LoVo (cell line): ENCODE measurements around the gene PLA1A.
A peak's percentile ranks its signal among the peaks of the same experiment; 100 is the strongest.
"Not testable (repeated sequence)": the region's sequence is repeated elsewhere in the genome, so short reads cannot be mapped to it uniquely, and the experiment has no call there.

Source experiments
- DNase-seq: peaks from one replicate; pipeline ENCODE4 v3.0.0-alpha.2; 2016; ENCODE audit warnings: low spot score

The PLA1A gene

DNA sequence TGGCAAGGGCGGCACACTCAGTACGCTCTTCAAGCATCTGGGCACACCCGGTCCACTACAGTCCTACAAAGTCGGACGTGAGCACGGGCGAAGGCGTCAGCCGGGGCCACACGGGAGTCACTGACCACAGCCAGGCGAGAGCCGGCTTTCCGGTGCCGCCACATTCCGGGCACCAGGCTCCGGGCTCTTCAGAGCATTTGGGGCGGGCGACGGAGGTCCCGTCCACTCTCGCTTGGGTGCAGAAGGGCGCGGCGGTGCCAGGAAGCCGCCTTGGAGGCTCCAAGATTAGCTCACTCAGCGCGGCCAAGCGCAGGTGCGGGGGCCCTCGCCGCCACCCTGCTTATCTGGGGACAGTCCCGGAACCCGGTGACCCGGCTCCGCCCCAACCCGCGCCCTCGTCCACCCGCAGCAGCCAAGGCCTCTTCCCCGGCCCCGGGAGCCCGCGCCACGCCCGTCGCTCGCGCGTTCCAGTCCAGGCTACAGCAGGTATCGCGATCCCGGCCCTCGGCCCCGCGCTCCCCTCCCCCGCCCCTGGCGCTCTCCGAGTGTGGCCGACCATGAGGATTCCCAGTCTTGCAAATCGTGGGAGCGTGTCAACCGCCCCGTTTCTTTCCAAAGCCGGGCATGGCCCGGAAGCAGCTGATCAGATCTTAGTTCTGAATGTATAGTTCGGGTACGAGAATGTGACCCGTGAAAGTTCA is 18.2 kb upstream of the PLA1A start, which contains the start of gene ADPRH:
Gene ADPRH, plus strand, starts transcription at position 127 of the 701 bp plus-strand sequence. CDS start 2,678 bp downstream, outside the sequence.
- DNase-seq, result peak; percentile 68

DNA sequence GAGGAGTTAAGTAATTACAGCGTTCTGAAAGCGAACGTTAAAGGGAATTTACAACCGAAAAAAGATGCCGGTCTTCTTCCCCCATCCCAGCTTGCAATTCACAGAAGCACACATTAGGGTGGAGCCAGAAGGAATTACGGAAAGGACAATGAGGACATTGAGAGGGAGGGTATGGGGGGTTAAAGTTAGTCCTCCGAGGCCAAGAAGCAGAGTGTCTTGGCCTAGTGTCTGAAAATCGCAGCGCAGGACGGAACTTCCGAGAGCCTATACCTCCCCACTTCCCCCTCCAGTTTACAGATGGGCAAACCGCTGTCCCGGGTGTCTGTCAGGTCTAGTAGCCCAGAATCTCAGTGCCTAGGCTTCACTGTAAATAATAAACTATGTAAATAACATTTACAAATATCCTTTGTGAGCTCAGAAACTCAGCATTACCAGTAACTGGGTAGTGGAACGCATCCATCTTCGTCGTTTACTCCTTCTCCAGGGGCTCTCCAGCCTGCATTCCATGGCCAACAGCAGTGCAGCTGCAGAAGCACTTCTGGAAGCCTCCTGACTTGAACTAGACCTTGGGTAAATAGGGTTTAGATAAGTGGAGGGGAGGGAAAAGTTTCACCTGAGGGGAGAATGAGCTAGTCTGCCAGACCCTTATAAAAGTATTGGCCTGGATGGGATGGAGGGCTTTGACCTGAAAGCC is 17.5 kb upstream of the PLA1A start:
- DNase-seq, result no peak

DNA sequence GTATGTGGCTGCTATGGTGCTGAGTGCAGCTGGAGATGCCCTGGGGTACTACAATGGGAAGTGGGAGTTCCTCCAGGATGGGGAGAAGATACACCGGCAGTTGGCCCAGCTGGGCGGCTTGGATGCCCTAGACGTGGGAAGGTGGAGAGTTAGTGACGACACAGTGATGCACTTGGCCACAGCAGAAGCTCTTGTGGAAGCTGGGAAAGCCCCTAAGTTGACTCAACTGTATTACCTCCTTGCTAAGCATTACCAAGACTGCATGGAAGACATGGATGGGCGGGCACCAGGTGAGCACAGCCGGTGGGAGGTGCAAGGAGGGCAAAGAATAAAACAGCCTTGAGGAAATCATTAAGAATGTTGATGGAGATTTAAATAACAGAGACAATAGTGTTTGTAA is 15.5 kb upstream of the PLA1A start:
- DNase-seq, result no peak

DNA sequence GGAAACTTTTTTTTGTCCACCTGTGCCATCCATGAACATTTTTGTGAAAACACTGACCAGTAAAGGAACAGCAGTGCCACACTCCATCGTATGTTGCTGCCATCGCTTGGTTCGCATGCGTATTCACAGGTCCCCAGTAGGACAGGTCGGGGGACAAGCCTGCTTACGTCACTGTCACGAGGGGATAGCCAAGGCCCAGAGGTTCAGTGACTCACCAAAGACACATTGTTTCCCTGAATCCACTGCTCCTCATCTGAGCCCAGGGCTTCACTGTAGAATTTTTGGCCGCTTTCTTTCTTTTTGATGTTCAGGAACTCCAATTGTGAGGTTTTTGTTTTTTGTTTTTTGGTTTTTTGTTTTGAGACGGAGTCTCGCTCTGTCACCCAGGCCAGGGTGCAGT is 12.5 kb upstream of the PLA1A start:
- DNase-seq, result no peak

DNA sequence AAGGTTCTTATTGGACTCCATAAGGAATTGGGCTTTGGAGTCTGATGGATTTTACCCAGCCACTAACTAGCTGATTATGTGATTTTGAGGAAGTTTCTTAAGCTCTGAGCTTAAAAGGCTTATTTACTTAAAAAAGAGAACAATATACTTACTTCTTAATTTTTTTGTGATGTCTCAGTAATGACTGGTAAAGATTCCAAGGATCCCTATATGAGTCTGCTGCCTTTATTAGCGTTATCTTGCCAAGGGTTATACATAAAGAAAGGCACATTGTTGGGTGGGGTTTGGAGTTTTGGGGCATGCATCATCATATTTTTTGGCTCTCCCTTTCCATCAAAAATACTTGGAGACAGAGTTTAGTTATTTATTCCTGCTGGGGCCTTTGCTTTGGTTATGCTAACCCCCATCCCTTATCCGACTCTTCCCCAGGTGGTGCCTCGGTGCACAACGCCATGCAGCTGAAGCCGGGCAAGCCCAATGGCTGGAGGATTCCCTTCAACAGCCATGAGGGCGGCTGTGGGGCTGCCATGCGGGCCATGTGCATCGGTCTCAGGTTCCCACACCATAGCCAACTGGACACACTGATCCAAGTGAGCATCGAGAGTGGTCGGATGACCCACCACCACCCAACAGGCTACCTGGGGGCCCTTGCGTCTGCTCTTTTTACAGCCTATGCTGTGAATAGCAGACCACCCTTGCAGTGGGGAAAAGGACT is 11.7 kb upstream of the PLA1A start:
- no peak for DNase-seq

DNA sequence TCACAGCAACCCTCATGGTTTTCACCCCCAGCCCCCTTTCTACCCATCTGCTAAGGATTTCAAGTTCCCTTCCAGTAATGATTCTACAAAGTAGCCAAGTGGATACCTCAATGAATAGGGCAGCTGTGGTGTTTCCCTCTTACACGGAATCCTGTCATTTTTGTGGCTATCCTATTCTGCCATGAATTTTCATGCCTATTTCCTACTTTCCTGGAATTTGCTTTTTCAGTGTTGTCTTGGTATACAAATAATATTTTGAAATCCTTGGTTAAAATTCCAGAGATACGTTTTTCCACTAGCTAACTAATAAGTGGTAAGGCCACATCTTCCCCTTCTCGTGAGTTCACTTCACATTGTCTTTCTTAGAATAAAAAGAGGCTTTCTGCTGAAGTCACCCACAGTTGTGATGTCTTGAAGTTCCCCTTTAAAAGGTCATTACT is 10.9 kb upstream of the PLA1A start:
- no peak for DNase-seq

DNA sequence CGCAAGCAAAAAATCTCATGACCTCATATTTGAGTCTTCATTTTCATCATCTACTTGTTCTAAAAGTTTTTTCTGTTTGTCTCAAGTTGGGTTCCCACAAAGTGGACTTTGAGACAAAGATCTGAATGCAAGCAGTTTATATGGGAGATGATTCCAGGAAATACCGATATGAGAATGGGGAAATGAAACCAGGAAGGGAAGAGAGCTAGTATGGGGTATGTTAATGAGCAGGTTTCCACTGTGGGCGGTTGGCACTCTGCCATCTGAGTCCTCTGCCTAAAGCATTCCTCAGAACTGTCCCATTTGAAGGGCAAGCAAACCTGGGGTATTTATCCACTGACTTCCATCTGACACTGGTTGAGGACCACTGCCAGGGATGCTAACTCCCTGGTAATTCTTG is 9.6 kb upstream of the PLA1A start:
- DNase-seq, result peak; percentile 19

DNA sequence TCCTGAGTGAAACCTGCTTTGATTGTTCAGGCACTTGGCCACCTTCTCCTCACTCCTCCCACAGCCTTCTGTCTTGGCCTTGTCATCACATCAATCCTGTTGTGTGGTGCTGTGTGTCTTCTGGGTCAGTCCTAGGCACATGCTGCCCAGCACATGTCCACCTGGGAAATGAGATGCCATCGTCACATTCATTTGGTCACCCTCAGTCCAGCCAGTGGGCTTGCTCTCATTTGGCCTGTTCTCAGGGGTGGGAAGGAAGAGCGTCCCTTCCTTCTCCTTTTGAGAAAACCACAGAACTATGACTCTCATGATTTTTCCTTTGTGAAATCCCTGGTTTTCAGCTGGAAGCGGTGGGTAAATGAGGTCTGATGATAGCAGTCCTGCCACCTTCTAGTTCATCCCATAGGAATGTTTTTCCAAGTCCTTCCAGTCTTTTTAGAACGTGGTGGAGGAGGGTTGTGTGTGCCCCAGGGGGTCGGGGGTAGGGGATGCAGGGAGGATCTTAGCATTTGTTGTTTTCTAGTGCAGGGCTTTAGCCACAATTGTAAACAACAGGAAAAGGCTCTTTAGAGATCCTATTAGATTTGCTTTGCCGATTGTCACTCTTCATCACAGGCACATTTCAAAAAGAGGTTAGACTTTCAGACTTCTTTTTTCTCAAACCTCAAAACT is 8.4 kb upstream of the PLA1A start:
- DNase-seq, result no peak

DNA sequence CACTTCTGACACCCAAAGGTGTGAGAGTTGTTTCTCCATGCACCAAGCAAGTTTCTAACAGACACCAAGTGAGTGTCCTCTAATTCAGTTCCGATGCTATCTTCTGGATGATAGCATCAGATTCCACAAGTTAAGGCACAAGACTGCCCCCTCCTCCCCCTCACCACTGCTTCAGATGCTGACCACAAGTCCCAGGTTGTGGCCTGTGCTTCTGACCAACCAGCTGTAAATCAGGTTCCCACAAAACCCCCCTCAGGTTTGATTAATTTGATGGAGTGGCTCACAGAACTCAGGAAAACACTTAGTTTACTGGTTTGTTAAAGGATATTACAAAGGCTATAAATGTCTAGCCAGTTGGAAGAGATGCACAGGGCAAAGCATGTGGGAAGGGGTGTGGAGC is 7.0 kb upstream of the PLA1A start:
- DNase-seq, result no peak

DNA sequence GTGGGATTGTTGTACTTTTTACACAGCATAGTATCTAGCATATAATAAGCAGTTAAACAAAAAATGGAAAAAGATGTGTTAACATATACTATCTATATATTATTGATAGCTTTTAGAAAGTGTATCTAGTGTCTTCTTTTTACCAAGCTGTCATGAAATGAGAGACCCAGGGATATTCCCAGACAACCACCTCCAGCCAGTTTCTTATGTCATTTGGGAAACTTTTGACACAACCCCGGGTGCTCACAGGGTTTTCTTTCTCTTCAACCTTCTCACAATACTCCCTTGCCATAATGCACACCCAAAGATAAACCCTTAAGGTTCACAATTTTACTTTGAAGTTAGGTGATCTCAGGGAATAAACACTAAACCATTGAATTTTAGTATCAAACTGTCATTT is 4.8 kb upstream of the PLA1A start:
- no peak for DNase-seq

DNA sequence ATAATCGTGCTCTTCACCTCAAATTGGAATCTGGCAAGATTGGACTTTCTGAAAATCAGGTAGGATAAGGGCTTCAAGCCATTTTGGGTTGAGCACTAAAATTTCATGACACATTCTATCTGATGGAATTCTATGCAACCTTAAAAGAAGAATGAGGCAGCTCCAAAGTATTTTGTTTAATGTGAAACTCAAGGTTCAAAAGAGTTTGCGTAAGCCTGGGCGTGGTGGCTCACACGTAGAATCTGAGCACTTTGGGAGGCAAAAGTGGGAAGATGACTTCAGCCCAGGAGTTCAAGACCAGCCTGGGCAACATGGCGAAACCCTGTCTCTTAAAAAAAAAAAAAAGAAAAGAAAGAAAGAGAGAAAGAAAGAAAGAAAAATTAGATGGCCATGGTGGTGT is 3.6 kb upstream of the PLA1A start:
- DNase-seq, result no peak

DNA sequence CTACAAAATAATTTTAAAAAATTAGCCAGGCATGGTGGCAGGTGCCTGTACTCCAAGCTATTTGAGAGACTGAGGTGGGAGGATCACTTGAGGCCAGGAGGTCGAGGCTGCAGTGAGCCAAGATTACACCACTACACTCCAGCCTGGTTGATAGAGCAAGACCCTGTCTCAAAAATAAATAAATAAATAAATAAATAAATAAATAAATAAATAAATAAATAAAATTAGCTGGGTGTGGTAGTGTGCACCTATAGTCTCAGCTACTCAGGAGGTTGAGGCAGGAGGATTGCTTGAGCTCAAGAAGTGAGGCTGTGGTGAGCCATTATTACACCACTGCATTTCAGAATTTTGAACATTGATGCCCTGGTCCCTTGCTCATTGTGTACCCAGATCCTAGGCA is 2.8 kb upstream of the PLA1A start:
- not testable (repeated sequence) for DNase-seq

DNA sequence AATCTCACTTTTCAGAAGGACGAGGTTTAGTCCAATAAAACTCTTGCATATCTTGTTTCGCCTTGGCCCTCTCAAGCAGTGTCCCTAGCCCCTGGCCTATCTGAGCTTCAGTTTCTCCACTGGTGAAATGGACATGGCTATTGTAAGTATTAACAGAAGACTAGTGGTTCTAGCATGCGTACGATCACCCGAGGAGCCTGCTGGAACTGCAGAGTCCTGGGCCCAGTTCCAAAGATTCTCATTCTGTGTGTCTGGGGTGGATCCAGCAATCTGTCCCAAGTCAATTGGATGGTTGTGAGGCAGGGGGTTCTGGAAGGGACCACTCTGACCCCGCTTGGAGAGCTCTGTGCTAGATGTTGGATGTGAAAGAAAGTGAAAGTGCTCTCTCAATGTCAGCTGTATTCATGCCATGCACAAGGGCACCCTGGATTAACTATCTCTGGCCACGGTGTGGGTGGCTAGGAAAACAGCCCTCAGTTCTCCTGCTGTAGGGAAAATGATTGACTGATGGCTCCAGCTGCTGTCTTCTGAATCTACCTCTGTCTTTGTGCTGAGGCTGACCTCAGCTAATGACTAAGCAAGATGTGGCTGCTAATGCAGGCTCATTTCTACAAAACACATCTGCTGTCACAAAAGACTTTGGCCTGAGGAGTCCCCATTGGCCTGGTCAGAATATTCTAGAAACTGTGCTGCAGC is 1.9 kb upstream of the PLA1A start:
- DNase-seq, result no peak

DNA sequence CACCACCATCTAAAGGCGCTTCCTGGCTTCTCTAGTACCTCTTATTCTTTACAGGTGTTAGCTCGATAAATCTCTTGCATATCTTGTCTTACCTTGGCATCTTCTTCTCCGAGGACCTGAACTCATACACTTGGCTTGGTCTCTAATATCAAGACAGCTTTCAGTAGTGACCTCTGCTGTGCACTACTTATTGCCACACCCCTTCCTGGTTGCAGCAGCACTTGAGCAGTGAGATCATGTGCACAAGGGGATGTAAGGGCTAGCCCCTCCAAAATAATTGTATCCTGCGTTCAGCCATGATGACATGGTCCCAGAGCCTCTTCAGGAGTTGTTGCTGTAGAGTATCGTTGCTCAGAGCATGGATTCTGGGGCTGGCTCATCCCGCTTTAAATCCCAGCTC is 1.3 kb upstream of the PLA1A start:
- no peak for DNase-seq

DNA sequence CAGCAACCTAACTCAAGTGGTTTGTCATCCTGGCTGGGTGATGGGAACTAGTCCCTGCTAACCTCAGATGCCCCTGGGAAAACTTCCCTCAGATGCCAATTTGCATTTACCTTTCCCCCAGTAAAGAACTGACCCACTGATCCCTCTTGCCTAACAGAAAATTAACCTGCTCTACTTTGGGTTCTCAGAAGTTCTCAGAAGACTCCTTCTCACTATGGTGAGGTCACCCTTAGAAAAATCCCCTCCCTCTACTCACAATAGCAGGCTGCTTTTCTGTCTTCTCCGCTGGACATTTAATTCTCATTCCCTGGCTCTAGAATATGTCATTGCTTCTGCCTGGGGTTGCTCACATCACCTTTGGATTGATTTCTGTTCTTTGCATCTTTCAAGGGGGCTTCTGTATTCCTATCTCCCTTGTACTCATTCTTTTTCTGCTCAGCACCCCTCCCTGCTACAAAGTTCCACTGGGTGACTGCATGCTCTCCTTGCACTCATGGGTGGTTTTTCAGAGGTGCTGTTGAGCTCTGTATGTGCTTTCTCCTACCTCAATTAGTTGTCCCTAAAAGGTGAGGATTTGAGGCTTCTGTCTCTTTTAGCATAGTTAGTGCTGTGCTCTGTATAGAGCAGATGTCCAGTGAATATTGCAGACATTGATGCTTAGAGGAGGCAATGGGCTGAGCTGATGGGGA is 869 bp downstream of the PLA1A start:
- no peak for DNase-seq

DNA sequence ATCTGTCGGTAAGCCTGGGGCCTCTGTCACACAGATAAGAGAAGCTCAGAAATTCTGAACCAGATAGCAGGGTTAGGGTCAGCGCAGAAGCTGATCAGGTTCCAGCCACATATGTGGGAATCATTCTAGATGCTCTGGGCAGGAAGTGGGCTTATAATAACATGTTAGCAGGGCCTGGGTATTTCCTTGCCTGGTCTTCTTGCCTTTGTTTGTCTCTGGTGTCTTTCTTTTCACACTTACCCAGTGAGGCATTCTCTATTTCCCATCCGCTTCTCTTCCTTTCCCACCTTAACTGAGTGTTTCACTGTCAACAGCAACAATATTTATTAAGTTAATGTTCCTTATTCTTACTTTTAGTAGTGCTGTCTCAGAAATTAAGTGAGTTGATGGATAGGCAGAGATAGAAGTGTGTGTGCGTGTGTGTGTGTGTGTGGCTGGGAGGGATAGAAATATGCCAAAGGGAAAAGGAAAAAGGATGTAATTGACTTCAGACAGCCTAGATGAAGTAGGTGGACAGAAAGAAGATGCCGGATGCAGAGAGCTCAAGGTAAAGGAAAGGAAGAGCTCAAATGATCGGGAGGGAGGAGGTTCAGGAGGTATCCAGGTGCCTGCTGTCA is 2.0 kb downstream of the PLA1A start:
- no peak for DNase-seq

DNA sequence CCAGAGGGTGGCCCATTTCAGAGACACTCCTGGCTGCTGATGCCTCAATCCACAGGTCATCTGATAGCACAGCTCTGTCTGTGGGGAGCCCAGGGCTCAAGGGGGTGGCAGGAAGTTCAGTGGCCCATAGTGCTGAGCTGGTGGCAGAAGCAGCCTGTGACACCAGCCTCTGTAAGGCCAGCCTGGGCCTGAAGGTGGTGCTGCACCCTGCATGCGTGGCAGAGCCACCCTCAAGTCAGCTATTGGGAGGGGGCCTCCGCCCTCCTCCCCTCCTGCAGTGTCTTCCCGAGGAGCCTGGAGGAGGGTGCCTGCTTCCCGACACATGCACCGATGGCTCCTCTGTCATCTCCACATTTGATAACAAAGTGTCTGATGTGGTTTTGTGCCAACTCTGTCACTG is 3.0 kb downstream of the PLA1A start:
- no peak for DNase-seq

DNA sequence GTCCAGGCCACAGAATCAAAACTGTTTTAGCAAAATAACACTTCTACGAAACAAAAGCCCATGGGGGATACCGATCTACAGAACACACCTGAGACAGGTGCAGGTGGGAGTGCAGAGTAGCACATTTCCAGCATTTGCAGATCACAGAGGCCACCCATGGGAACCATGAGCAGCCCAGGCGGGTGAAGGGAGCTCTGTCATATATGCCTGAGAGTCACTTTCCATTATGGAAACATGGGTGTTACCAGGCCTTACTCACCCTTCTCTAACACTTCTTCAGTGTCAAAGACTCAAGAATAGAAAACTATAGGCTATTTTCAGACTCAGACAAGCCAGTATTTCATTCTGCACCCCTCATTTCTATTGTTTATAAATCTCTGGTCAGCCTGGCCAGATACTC is 3.5 kb downstream of the PLA1A start:
- DNase-seq, result no peak

DNA sequence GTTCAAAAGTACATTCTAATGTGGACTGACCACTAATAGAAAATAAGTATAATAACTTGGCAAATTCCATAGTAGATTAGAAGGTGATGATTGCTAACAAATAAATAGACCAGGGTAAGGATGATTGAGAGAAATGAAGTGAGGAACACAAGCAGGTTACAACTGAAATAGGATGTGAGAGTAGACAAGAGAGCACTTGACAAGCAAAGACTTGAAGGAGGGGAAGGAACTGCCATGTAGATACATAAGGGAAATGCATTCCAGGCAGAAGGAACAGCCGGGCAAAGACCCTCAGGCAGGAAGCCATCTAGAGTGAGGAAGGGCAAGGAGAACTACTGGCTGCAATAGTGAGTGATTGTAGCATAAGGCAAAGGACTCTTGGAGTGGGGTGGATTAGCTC is 5.0 kb downstream of the PLA1A start:
- DNase-seq, result no peak

DNA sequence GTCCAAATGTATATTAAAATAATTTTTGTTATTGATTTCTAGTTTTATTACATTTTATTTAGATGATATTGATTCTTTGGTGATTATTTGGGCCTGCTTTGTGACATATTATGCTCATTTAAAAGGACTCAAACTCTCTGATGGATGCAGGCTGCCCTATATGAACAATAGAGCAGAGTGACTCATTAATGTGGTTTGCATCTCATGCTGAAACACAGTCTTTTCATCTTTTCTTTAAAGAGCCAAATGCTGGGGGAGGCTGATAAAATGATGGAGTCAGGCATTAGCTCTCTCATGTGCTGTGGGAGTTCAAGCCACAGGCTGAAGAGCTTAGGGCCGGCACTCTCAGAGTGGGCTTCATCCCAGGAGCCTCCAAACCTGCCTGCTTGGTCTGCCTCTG is 7.2 kb downstream of the PLA1A start:
- no peak for DNase-seq

DNA sequence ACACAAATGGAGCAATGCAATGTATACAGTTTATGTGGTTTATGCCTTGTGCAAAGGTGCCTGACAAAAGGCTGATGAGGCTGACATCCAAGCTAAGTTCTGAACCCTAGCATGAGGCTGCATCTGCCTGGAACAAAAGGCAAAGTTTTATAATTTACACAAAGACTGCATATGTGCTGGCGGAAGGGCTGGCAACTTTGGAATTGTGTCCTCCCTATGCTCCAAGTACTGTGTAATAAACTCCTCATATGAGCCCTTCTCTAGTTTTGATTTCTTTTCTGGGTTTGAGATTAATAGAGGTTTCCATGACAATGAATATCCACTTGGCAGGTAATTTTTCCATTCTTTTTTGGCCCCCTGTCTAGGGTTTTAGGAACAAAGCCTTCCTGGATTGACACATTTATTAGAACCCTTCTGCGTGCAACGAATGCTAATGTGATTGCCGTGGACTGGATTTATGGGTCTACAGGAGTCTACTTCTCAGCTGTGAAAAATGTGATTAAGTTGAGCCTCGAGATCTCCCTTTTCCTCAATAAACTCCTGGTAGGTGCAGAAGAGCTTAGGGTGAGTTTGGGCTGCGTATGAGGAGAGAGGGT is 10.8 kb downstream of the PLA1A start:
- DNase-seq, result no peak
